Neutrophil (primary cell): Measurements from ENCODE around the gene DNHD1.

Experiments
- H3K27ac ChIP-seq: fragments of 200-600 bp; sonication (generic); 2 replicates; pipeline ENCODE4 v1.5.1; 2016; ENCODE audit warnings: mild to moderate bottlenecking, moderate library complexity
- H3K27me3 ChIP-seq: fragments of 200-600 bp; sonication (generic); 2 replicates; pipeline ENCODE4 v1.6.0; 2016; ENCODE audit warnings: mild to moderate bottlenecking
- H3K36me3 ChIP-seq: fragments of 200-600 bp; sonication (generic); 2 replicates; pipeline ENCODE4 v1.5.1; 2017
- H3K4me1 ChIP-seq, 2 experiments: fragments of 200-600 bp in 1 of 2; sonication (generic) in 1 of 2; 1 replicate in 1 of 2; 2 replicates in 1 of 2; pipeline versions ENCODE4 v1.5.1 to v1.6.1; 2013 to 2016; ENCODE audit warnings: low read depth in 1 of 2, low read length in 1 of 2, mild to moderate bottlenecking in 1 of 2, moderate library complexity in 1 of 2; ENCODE audit not compliant: control insufficient read depth in 1 of 2, insufficient read depth in 1 of 2
- H3K4me3 ChIP-seq, 2 experiments: fragments of 200-600 bp in 1 of 2; sonication (generic) in 1 of 2; 1 replicate in 1 of 2; 2 replicates in 1 of 2; pipeline ENCODE4 v1.5.1; 2013 to 2016; ENCODE audit warnings: low read depth in 1 of 2, low read length in 1 of 2, mild to moderate bottlenecking in 1 of 2, moderate library complexity in 1 of 2
- H3K9me3 ChIP-seq: fragments of 200-600 bp; sonication (generic); 2 replicates; pipeline ENCODE4 v1.5.1; 2016
- TF ChIP-seq, protein P1 (sequence below): fragments of 200-600 bp; sonication (generic); IDR thresholded peaks from 2 replicates; pipeline ENCODE4 v1.5.1; 2016; ENCODE audit warnings: antibody characterized with exemption

Gene DNHD1

DNA sequence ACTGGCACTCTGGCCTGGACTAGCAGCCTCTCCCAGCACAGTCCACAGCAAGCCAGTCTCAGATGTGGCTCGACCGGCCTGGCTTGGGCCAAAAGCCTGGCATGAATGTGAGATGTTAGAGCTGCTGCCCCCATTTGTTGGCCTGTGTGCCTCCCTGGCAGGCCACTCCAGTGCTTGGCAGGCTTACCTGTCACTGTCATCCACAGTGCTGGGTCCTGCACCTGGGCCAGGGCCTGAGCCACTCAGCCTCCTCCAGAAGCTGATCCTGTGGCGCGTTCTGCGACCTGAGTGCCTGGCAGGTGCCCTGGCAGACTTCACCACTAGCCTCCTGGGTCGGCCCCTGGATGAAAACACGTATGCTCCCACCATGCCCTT is 70.3 kb downstream of the DNHD1 start:
- TF ChIP-seq, protein P1, sequence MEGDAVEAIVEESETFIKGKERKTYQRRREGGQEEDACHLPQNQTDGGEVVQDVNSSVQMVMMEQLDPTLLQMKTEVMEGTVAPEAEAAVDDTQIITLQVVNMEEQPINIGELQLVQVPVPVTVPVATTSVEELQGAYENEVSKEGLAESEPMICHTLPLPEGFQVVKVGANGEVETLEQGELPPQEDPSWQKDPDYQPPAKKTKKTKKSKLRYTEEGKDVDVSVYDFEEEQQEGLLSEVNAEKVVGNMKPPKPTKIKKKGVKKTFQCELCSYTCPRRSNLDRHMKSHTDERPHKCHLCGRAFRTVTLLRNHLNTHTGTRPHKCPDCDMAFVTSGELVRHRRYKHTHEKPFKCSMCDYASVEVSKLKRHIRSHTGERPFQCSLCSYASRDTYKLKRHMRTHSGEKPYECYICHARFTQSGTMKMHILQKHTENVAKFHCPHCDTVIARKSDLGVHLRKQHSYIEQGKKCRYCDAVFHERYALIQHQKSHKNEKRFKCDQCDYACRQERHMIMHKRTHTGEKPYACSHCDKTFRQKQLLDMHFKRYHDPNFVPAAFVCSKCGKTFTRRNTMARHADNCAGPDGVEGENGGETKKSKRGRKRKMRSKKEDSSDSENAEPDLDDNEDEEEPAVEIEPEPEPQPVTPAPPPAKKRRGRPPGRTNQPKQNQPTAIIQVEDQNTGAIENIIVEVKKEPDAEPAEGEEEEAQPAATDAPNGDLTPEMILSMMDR: no peak
- no peak overlapping the region for H3K4me3 ChIP-seq

DNA sequence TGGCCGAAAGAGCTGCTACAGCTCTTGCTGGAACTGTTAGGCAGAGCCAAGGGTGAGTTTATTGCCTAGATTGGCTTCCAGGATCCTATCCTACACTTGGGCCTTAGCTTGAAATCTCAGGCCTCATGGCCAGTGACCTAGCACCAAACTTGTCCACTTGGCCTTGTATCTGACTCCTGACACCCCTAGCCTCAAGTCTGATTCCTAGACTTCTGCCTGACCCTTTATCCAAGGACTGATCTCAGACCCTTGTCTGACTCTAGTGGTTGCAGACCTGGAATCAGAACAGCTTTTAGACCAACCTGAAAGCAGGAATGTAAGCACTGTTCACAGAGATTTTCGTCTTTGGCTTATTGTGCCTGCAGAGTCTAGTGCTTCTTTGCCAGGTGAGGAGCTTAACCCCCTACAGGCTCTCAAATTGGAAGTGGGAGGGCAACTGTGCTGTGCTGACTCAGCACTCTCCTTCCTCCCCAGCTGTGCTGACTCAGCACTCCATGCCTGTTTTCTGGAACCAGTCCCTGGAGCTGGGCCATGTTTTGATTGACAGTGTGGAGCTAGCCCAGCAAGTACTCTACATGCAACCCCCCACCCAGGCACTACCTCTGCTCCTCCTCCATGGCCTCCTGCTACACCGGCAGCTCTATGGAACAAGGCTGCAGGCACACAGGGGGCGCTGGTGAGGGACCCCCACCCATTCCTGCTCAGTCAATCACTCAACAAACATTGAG is 71.3 kb downstream of the DNHD1 start:
- H3K27ac ChIP-seq: no peak overlapping the region
- H3K36me3 ChIP-seq: no peaks in the 10 kb centered on the region
- H3K4me3 ChIP-seq: no peak overlapping the region
- H3K9me3 ChIP-seq: no peaks in the 10 kb centered on the region
- no peaks in the 10 kb centered on the region for H3K4me1 ChIP-seq
- TF ChIP-seq, protein P1: no peak
- H3K27me3 ChIP-seq: peaks cover 8% of the 10 kb centered on the region

More for the DNA sequence above, 70.3 kb downstream of the DNHD1 start:
- Histone ChIP-seq H3K27me3 (peaks cover 8% of the 10 kb centered on the region), H3K4me1 (no peaks in the 10 kb centered on the region), H3K27ac (no peak overlapping the region), H3K36me3 (no peaks in the 10 kb centered on the region), H3K9me3 (no peaks in the 10 kb centered on the region)

DNA sequence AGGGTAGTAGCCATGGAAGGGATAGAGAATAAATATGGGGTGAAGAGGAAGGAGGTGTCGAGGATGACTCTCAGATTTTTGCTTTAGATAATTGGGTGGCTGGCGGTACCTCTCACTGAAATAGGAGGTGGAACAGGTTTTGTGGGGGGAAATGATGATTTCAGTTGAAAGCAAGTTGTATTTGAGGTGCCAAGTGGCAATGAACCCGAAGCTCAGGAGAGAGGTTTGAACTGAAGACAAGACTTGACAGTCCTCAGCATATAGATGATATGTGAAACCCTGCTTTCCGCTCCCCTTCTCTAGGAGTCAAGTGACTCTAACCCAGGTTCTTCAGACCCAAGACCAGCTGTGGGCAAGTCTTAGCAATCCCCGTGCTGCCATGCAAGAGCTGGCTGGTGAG is 72.6 kb downstream of the DNHD1 start:
- H3K4me1 ChIP-seq: no peaks in the 10 kb centered on the region
- no peak overlapping the region for H3K4me3 ChIP-seq
- H3K27ac ChIP-seq: no peak overlapping the region
- TF ChIP-seq, protein P1: no peak
- H3K27me3 ChIP-seq: peaks cover 8% of the 10 kb centered on the region
- no peaks in the 10 kb centered on the region for H3K36me3 ChIP-seq
- H3K9me3 ChIP-seq: no peaks in the 10 kb centered on the region

DNA sequence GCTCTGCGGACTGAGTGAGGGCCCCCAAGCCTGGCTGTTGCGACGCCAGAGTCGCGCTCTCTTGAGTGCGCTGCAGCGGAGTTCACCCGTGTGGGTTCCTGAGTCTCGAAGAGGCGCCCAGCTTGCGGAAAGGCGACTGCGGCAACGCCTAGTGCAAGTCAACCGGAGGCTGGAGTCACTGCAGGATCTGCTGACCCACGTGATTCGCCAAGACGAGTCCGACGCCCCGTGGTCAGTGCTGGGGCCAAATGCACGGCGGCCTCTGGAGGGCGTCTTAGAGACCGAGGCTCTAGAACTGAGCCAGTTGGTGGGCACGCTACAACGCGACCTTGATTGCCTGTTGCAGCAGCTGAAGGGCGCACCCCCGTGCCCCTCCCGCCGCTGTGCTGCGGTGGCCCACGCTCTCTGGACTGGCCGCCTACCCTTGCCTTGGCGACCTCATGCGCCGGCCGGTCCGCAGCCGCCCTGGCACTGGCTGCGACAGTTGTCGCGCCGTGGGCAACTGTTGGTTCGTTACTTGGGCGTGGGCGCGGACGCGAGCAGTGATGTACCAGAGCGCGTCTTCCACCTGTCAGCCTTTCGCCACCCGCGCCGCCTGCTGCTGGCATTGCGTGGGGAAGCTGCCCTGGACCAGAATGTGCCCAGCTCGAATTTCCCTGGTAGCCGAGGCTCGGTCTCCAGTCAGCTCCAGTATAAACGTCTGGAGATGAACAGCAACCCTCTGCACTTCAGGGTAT is 73.8 kb downstream of the DNHD1 start:
- no peaks in the 10 kb centered on the region for H3K36me3 ChIP-seq
- no peaks in the 10 kb centered on the region for H3K4me1 ChIP-seq
- H3K27me3 ChIP-seq: peaks cover 8% of the 10 kb centered on the region
- H3K4me3 ChIP-seq: no peak overlapping the region
- no peak overlapping the region for H3K27ac ChIP-seq
- TF ChIP-seq, protein P1: no peak
- H3K9me3 ChIP-seq: no peaks in the 10 kb centered on the region

DNA sequence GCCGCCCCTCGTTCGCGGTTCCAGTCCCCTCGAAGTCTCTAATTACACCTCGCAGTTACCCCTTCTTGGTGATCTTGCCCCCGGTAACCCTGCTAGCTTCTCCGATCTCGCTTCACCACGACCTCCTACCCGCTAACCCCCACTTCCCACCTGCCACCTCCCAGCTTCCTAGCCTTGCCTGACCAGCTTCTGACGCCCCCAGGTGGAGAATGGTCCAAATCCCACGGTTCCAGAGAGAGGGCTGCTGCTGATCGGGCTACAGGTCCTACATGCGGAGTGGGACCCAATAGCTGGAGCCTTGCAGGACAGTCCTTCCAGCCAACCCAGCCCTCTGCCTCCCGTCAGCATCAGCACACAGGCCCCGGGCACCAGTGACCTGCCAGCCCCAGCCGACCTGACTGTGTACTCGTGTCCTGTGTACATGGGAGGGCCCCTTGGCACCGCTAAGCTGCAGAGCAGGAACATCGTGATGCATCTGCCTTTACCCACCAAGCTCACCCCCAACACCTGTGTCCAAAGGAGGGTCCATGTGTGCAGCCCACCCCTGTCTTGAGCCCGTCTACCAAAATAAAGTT is 74.4 kb downstream of the DNHD1 start:
- TF ChIP-seq, protein P1: no peak
- H3K27ac ChIP-seq: no peak overlapping the region
- H3K4me1 ChIP-seq: no peaks in the 10 kb centered on the region
- H3K36me3 ChIP-seq: no peaks in the 10 kb centered on the region
- H3K27me3 ChIP-seq: peaks cover 8% of the 10 kb centered on the region
- H3K9me3 ChIP-seq: no peaks in the 10 kb centered on the region
- no peak overlapping the region for H3K4me3 ChIP-seq
